H1 (cell line): ENCODE results near the gene CHDH. TPM values are rescaled to one million over a fixed set of nuclear protein-coding genes. Genes with fewer than 3 reads are reported as not detected.

Experiments
- CTCF ChIA-PET: fragments of 300-600 bp; sonication (Branson Sonifier 250); formaldehyde crosslinking; loops from one replicate; lab custom pipeline; 2021; ENCODE audit not compliant: partially characterized antibody; lab: Charles Lee
- POLR2A ChIA-PET: fragments of 300-600 bp; sonication (Branson Sonifier 250); formaldehyde crosslinking; loops from one replicate; lab custom pipeline; 2021; ENCODE audit warnings: inconsistent platforms; ENCODE audit not compliant: partially characterized antibody; lab: Charles Lee
- DNase-seq, 2 experiments: peaks; one replicate each; pipeline versions ENCODE4 v3.0.0 to v3.0.0-alpha.2; 2010 to 2022; ENCODE audit warnings: low spot score in 2 of 2, low read depth in 1 of 2, mixed read lengths in 1 of 2
- FAIRE-seq: peaks from 2 replicates; lab custom pipeline; 2011; peaks lifted over from hg19 to GRCh38; lab: Jason Lieb, UNC
- H2AFZ ChIP-seq: 2 replicates; pipeline ENCODE4 v1.8.1; 2012; ENCODE audit warnings: low read length, inconsistent platforms
- H2AK5ac ChIP-seq: 2 replicates; pipeline ENCODE4 v1.6.1; 2013; ENCODE audit warnings: low read depth, low read length
- H2BK120ac ChIP-seq: replicated peaks from 2 replicates; pipeline ENCODE3; 2013; ENCODE audit warnings: low read depth, low read length, inconsistent platforms
- H2BK12ac ChIP-seq: 2 replicates; pipeline ENCODE4 v1.6.1; 2013; ENCODE audit warnings: low read depth, low read length
- H2BK15ac ChIP-seq: 2 replicates; pipeline ENCODE4 v1.6.1; 2013; ENCODE audit warnings: low read length
- H2BK20ac ChIP-seq: 2 replicates; pipeline ENCODE4 v1.6.1; 2013; ENCODE audit warnings: low read length
- H2BK5ac ChIP-seq: 2 replicates; pipeline ENCODE4 v1.6.1; 2013; ENCODE audit warnings: low read depth, low read length
- H3K14ac ChIP-seq: 2 replicates; pipeline ENCODE4 v1.6.1; 2013; ENCODE audit warnings: inconsistent platforms; ENCODE audit not compliant: insufficient read length
- H3K18ac ChIP-seq: 2 replicates; pipeline ENCODE4 v1.6.1; 2013; ENCODE audit warnings: low read length; ENCODE audit errors: extremely low read depth
- H3K23ac ChIP-seq: 2 replicates; pipeline ENCODE4 v1.6.1; 2013; ENCODE audit warnings: inconsistent platforms; ENCODE audit not compliant: insufficient read length
- H3K23me2 ChIP-seq: 2 replicates; pipeline ENCODE4 v1.6.1; 2013; ENCODE audit warnings: low read depth, low read length
- H3K27ac ChIP-seq: 2 replicates; pipeline ENCODE4 v1.6.1; 2011; ENCODE audit warnings: low read depth, low read length, inconsistent platforms
- H3K27me3 ChIP-seq, 4 experiments: replicated peaks in 1 of 4; 1 replicate in 1 of 4; 2 replicates in 3 of 4; pipeline versions ENCODE4 v1.6.1 to v1.8.1; 2011 to 2013; ENCODE audit warnings: low read length in 3 of 4, mild to moderate bottlenecking in 3 of 4, inconsistent platforms in 2 of 4, mixed read lengths in 2 of 4, moderate library complexity in 1 of 4; ENCODE audit not compliant: control insufficient read depth in 3 of 4, insufficient read depth in 3 of 4; ENCODE audit errors: extremely low read depth in 1 of 4
- H3K36me3 ChIP-seq, 4 experiments: 2 replicates each; pipeline versions ENCODE4 v1.6.1 to v1.8.1; 2011 to 2013; ENCODE audit warnings: mild to moderate bottlenecking in 4 of 4, low read length in 3 of 4, moderate library complexity in 2 of 4, control low read depth in 1 of 4, inconsistent platforms in 1 of 4; ENCODE audit not compliant: insufficient read depth in 4 of 4, control insufficient read depth in 2 of 4
- H3K4ac ChIP-seq: replicated peaks from 2 replicates; pipeline ENCODE3; 2013; ENCODE audit warnings: low read length, low read depth, mixed read lengths, inconsistent platforms; ENCODE audit not compliant: insufficient read length
- H3K4me1 ChIP-seq, 4 experiments: replicated peaks in 1 of 4; 1 replicate in 1 of 4; 2 replicates in 3 of 4; pipeline versions ENCODE4 v1.6.1 to v1.8.1; 2011 to 2013; ENCODE audit warnings: low read length in 3 of 4, inconsistent platforms in 2 of 4, mixed read lengths in 1 of 4; ENCODE audit not compliant: insufficient read depth in 4 of 4, control insufficient read depth in 3 of 4
- H3K4me2 ChIP-seq, 2 experiments: 2 replicates each; pipeline versions ENCODE4 v1.6.1 to v1.8.1; 2011 to 2013; ENCODE audit warnings: low read depth in 2 of 2, low read length in 2 of 2, control low read depth in 1 of 2, inconsistent platforms in 1 of 2, mild to moderate bottlenecking in 1 of 2; ENCODE audit not compliant: insufficient read depth in 1 of 2
- H3K4me3 ChIP-seq, 4 experiments: fragments of 200-600, 300-600 bp in 1 of 4; sonication (generic), shearing (Covaris generic), sonication (Bioruptor Twin) in 1 of 4; 2 replicates each; pipeline versions ENCODE4 v1.5.1 to v1.8.1; 2011 to 2016; ENCODE audit warnings: low read length in 4 of 4, low read depth in 3 of 4, control low read depth in 2 of 4, inconsistent platforms in 2 of 4, mild to moderate bottlenecking in 2 of 4, mixed read lengths in 1 of 4, moderate library complexity in 1 of 4; ENCODE audit not compliant: insufficient read depth in 2 of 4; ENCODE audit errors: extremely low read depth in 1 of 4
- H3K56ac ChIP-seq: replicated peaks from 2 replicates; pipeline ENCODE3; 2013; ENCODE audit warnings: low read depth, mild to moderate bottlenecking, mixed read lengths, low read length, inconsistent platforms; ENCODE audit not compliant: insufficient read length
- H3K79me1 ChIP-seq: 2 replicates; pipeline ENCODE4 v1.6.1; 2013; ENCODE audit warnings: low read depth, low read length, control low read depth
- H3K79me2 ChIP-seq, 2 experiments: 2 replicates each; pipeline versions ENCODE4 v1.6.1 to v1.8.1; 2012 to 2013; ENCODE audit warnings: low read length in 2 of 2, mild to moderate bottlenecking in 2 of 2, inconsistent platforms in 1 of 2; ENCODE audit not compliant: insufficient read depth in 2 of 2, control insufficient read depth in 1 of 2
- H3K9ac ChIP-seq, 4 experiments: replicated peaks in 1 of 4; 1 replicate in 1 of 4; 2 replicates in 3 of 4; pipeline versions ENCODE4 v1.6.1 to v1.8.1; 2011 to 2013; ENCODE audit warnings: low read depth in 3 of 4, low read length in 3 of 4, control low read depth in 2 of 4, mild to moderate bottlenecking in 2 of 4, moderate library complexity in 2 of 4, inconsistent platforms in 1 of 4; ENCODE audit errors: extremely low read depth in 1 of 4
- H3K9me3 ChIP-seq, 2 experiments: 2 replicates each; pipeline versions ENCODE4 v1.6.1 to v1.8.1; 2012 to 2013; ENCODE audit warnings: mild to moderate bottlenecking in 2 of 2, moderate library complexity in 2 of 2, control low read depth in 1 of 2, inconsistent platforms in 1 of 2, low read depth in 1 of 2, low read length in 1 of 2, mixed read lengths in 1 of 2; ENCODE audit not compliant: insufficient read depth in 2 of 2
- H4K20me1 ChIP-seq, 2 experiments: replicated peaks in 1 of 2; 2 replicates each; pipeline versions ENCODE3 to v1.8.1; 2011 to 2013; ENCODE audit warnings: inconsistent platforms in 2 of 2, low read length in 2 of 2, mild to moderate bottlenecking in 1 of 2; ENCODE audit not compliant: insufficient read depth in 2 of 2, control insufficient read depth in 1 of 2
- H4K5ac ChIP-seq: 2 replicates; pipeline ENCODE4 v1.6.1; 2013; ENCODE audit warnings: low read length, low read depth, mixed read lengths, inconsistent platforms; ENCODE audit not compliant: insufficient read length
- H4K8ac ChIP-seq: 2 replicates; pipeline ENCODE4 v1.8.0; 2013; ENCODE audit warnings: mild to moderate bottlenecking, moderate library complexity, low read length, inconsistent platforms; ENCODE audit not compliant: insufficient read depth; ENCODE audit errors: extremely low read depth
- H4K91ac ChIP-seq: replicated peaks from 2 replicates; pipeline ENCODE3; 2013; ENCODE audit warnings: low read length, mixed read lengths, inconsistent platforms; ENCODE audit not compliant: insufficient read length
- BACH1 ChIP-seq: IDR thresholded peaks from 2 replicates; pipeline ENCODE4 v1.6.1; 2012; ENCODE audit warnings: low read length, improper control_type of control experiment
- CHD1 ChIP-seq: IDR thresholded peaks from 2 replicates; pipeline ENCODE4 v1.6.1; 2012; ENCODE audit warnings: low read depth, low read length, improper control_type of control experiment
- EZH2 ChIP-seq: fragments of 200-600 bp; sonication (generic); IDR thresholded peaks from 2 replicates; pipeline ENCODE4 v1.7.1; 2012; ENCODE audit warnings: low read depth, mild to moderate bottlenecking, moderate library complexity, low read length, inconsistent platforms; ENCODE audit not compliant: severe bottlenecking
- HDAC2 ChIP-seq, 2 experiments: fragments of 300-600 bp in 1 of 2; sonication (generic) in 1 of 2; IDR thresholded peaks; 2 replicates each; pipeline ENCODE4 v1.6.1; 2011 to 2012; ENCODE audit warnings: low read depth in 2 of 2, low read length in 2 of 2, mild to moderate bottlenecking in 2 of 2, moderate library complexity in 2 of 2, borderline replicate concordance in 1 of 2, inconsistent platforms in 1 of 2
- KDM1A ChIP-seq: fragments of 200-600, 300-600 bp; sonication (generic); IDR thresholded peaks from 2 replicates; pipeline ENCODE4 v1.7.1; 2016; ENCODE audit warnings: mild to moderate bottlenecking, low read length, borderline replicate concordance
- SP1 ChIP-seq: IDR thresholded peaks from 2 replicates; pipeline ENCODE4 v1.6.1; 2011; ENCODE audit warnings: low read depth, low read length
- TCF12 ChIP-seq: IDR thresholded peaks from 2 replicates; pipeline ENCODE4 v1.6.1; 2011; ENCODE audit warnings: low read depth, mild to moderate bottlenecking, low read length
- WGBS, 2 experiments: shearing (Covaris generic) in 1 of 2; methylation state at CpG; one replicate each; pipeline versions ENCODE4 v1.1.6 to v1.1.7; 2013 to 2015; ENCODE audit warnings: low lambda C conversion rate in 2 of 2, mixed read lengths in 2 of 2, inconsistent platforms in 1 of 2, low coverage in 1 of 2, missing lambda C conversion rate in 1 of 2; ENCODE audit not compliant: insufficient replicate concordance in 2 of 2, insufficient coverage in 1 of 2, insufficient read length in 1 of 2; ENCODE audit errors: extremely low coverage in 1 of 2, missing lambda C conversion rate in 1 of 2; 5-methylcytosine and 5-hydroxymethylcytosine counted together
- polyA plus RNA-seq, 7 experiments: library from polyadenylated mRNA; depleted of rRNA in 3 of 7; stranded (reverse) in 5 of 7; unstranded in 2 of 7; fragments of >200 nt in 5 of 7; fragments of 200-250 nt in 2 of 7; gene quantifications; 1 replicate in 5 of 7; 2 replicates in 1 of 7; 4 replicates in 1 of 7; pipeline versions ENCODE4 v1.2.1 to v1.2.3, GENCODE V29; 2011 to 2013; ENCODE audit warnings: missing spikeins in 2 of 7, mixed read lengths in 2 of 7
- total RNA-seq: library from RNA; stranded (reverse); fragmentation: NEBNext Ultra II Directional; extraction: Animal tissue kit (Norgen Biotek cat#: 25700); gene quantifications from 2 replicates; pipeline ENCODE4 v1.2.1, GENCODE V29; 2021

CHDH gene
- total and polyA plus RNA-seq, 2 of the 8 experiments (the other 6 are each of a cell fraction or from before 2014, with no cell fraction given): 4.9 to 10.3 TPM

DNA sequence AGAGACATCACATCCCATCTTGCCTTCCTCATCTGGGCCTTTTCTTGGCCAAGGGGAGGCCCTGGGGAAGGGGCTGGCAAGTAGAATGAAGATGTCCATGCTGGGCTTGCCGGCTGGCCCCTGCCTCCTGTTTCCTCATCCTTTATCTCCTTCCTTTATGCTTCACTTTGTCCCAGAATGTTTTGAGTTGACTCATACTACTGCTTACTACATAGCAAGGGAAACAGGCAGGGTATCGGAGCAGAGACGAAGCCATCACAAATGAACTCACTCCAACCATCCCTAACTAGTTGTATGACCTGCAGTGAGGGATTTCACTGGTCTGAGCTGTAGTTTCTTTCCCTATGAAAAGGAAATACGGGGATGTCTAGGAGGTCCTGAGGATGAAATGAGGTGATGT lies 66.0 kb downstream of the CHDH start:
- FAIRE-seq: no peak

More for the DNA sequence above, 66.0 kb downstream of the CHDH start:
- Histone ChIP-seq H2BK5ac (no peak overlapping the region), H3K56ac (no peak overlapping the region), H3K9me3 (no peaks in the 10 kb centered on the region; a peak in 1 of 4 replicates), H4K91ac (no peak overlapping the region), H2BK15ac (no peak overlapping the region), H2AFZ (no peak overlapping the region), H3K23ac (no peak overlapping the region), H3K4me2 (no peak overlapping the region), H3K27ac (no peak overlapping the region)
- POLR2A ChIA-PET: no interaction called here
- TF ChIP-seq BACH1 (no peak), TCF12 (no peak), CHD1 (no peak), KDM1A (no peak), EZH2 (no peak), HDAC2 (IDR thresholded peaks at IDR 0.05; ENCODE audit: borderline replicate concordance in 1 of 2, low read depth in 2 of 2, low read length in 2 of 2) (no peak), SP1 (no peak)
- TF ChIP-seq, all 59 proteins: peak for 0
- Histone ChIP-seq H3K23me2 (no peaks in the 10 kb centered on the region), H3K79me2 (no peaks in the 10 kb centered on the region), H2BK120ac (no peak overlapping the region), H3K27me3 (no peaks in the 10 kb centered on the region), H3K4ac (no peak overlapping the region), H2AK5ac (no peak overlapping the region), H3K36me3 (no peaks in the 10 kb centered on the region), H4K8ac (no peak overlapping the region), H3K18ac (no peak overlapping the region), H2BK12ac (no peak overlapping the region), H4K20me1 (no peaks in the 10 kb centered on the region), H3K9ac (no peak overlapping the region), H3K14ac (no peak overlapping the region), H3K4me3 (no peak overlapping the region), H3K79me1 (no peaks in the 10 kb centered on the region), H2BK20ac (no peak overlapping the region), H3K4me1 (peaks cover 0 to 3% (median 1%) of the 10 kb centered on the region in 4 experiments; a peak in 2 of 7 replicates), H4K5ac (no peak overlapping the region)
- CTCF ChIA-PET: interaction anchor here (1.3 to 1.4 kb wide), 3 partner anchors 13 to 111 kb away, joined by 3 to 4 read pairs (median 4); no protein-coding TSS in a partner anchor
- 74% methylated on average over 4 of the region's 4 CpGs; no CpG with 5 or more reads in 1 of the 2 experiments for WGBS, 2 experiments
- DNase-seq: no peak
